Colon (tissue), 2 donors: ENCODE measurements around the gene TMEM184A.

Experiments used
- FAIRE-seq: peaks from 2 replicates; lab custom pipeline; 2012; peaks lifted over from hg19 to GRCh38; lab: Jason Lieb, UNC
- donor health status: control.
- donor health status: control.

Gene TMEM184A

DNA sequence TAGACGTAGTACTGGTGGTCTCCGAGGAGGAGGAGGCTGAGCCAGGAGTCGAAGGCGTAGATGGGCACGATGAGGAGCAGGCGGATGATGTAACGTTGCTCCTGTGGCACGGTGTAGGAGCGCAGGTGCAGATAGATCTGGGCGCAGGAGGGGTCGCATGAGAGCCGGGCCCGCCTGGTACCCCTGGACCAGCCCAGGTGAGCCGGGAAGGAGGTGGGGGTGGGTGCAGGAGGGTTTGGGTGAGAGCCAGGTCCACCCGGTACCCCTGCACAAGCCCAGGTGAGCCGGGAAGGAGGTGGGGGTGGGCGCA, 5.2 kb downstream of the TMEM184A start:
- no peak for FAIRE-seq

DNA sequence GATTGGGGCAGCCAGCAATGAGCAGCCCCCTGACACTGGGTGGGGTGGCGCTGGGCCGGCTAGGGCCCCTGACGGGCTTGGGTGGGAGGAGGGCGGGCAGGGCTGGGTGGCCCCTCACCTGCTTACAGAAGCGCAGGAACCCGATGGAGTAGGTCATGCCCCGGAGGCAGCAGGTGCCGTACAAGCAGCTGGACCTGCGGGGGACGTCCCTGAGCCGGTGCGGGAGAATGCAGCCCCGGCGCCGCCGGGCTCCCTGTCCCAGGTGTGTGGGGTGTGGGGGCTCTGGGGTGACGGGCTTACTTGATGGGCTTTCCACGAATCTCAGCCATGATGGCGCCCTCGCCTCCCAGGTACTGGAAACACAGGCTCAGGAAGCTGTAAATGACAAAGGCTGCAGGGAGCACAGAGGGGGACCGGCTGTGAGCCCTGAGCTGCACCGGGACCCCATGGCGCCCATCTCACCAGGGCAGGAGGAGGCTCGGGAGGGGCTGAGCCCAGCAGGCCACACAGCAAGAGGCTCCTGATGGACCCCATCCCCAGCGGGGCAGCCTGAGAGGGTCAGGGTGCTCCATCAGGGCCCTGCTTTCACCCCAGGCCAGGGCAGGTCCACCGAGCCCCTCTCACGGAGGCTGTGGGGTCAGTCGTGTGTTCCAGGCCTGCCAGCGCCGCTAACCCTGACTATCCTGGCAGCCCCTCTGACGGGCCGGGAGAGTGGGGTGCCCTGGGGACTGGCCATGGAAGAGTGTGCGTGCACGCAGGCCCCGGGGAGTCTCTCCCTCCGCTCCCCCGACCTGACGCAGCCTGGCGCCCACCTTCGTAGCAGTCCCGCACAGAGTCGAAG, 5.8 kb downstream of the TMEM184A start:
- FAIRE-seq = no peak

DNA sequence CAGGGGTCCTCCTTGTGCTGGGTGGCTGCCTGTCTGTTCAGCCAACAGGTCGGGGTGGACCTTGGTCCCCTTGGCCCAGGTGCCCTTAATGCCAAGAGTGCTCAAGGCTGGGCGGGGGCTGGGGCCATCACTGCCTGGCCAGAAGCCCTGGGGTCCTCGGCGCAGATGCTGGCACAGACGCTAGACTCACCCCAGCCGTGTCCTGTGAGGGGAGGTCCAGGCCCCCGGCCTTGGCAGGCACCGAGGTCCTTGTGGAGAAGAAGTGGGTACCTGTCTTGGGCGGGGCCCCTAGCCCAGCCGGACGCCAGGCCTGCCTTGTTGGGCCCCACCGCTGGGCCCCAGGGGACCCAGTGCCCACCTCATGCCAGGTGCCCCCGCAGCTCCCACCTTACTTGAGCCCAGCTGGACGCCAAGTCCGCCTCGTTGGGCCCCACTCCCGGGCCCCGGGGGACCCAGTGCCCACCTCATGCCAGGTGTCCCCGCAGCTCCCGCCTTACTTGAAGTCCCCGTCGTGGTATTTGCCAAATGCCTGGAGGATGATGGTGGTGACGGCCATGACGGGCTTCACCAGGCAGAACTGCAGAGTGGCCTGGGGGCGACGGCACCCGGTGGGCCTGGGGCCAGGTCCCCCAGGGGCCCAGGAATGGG, 6.5 kb downstream of the TMEM184A start:
- no peak for FAIRE-seq

DNA sequence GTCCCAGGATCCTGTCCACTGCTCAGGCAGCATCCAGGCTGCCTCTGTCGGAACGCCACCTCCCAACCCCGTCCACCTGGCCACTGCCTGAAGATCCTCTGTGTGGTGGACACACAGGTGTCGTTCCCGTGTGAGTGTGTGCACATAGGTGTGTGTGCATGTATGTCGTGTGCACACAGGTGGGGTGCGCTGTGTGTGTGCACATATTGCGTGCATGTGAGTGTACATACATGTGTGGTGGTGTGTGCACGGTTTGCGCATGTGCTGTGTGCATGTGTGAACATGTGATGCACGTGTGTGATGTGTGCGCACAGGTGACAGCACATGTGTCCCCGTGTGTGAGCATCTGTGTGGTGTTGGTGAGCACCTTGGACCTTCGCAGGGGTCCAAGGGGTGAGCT, 7.1 kb downstream of the TMEM184A start:
- FAIRE-seq = no peak

DNA sequence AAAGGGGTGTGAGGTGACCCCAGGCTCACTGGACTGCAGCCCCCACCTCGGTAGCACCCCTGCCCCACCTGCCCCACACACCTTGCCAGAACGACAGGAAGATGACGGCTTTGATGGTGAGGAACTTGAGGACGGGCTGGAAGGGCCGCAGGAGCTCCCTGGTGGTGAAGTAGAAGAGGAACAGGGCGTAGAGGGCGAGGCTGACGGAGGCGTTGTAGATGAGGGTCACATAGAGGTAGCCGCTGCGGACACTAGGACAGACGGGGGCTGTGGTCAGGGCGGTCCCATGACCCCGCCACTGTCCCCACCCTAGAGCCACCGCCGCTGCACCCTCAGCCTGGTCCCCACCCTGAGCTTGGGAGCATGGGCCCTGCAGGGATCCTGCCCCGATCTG, 7.6 kb downstream of the TMEM184A start:
- FAIRE-seq = no peak

DNA sequence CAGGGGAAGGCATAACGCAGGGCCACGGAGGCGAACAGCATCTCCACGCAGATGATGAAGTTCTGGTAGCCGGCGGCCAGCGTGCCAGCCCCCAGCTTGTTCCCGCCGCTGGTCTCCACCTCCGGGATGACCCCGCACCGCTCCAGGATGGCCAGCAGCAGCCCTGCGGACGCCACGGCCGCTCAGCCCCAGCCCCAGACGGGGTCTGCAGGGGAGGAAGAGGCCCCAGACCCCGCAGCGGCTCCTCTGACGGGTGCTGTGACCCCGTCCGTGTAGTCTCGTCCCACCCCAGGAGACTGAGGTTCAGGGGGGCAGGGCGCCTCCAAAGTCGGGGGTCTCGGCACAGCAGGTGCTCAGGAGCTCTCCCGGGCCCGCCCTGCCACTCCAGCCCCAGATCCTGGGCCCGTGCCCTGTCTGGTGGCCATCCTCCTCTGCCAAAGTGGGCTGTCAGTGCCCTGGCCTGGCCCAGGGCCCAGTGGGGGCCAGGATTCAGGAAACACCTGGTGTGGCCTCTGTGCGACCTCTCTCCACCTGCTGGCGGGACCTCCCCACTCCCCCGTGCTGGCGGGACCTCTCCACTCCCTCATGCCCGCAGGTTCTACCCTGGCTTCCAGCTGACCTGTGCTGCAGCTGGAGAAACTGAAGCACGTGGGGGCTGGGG, 8.1 kb downstream of the TMEM184A start:
- no peak for FAIRE-seq

DNA sequence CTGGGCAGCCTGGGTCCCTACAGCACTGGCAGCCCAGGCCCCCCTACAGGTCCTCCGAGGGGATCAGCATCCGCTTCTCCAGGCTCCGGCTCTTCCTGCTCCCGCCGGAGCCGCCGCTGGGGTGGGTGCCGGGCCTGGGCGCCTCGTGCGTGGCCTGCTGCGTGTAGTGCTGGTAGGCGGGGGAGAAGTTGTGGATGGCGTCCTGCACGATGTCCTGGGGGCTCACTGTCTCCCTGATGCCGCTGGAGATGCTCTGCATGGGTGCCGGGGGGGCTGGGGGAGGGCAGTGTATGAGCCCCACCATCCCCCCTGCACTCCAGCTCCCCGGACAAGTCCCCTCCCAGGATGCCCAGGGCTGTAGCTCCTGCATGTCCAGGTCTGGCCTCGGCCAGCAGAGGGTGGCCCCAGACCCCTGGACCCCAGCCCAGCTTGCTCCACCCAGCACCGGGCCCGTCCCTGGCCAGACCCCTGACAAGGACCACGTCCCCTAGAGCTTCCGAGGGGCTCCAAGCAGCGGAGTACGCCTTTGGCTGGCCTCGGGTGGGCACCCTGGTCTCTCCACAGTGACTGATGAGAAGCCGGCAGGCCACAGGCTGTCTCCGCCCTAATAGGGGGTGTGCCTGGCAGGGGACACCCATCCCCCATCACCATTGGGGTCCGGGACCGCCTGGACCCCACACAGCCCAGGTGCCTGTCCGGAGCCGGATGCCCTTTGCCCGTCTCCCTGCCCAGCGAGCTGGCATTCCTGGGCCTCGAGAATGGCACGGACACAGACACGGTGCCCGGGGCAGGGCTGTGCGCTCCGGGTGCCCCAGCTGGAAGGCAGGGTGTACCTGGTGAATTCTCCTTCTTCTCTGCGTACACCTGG, 8.9 kb downstream of the TMEM184A start:
- no peak for FAIRE-seq

DNA sequence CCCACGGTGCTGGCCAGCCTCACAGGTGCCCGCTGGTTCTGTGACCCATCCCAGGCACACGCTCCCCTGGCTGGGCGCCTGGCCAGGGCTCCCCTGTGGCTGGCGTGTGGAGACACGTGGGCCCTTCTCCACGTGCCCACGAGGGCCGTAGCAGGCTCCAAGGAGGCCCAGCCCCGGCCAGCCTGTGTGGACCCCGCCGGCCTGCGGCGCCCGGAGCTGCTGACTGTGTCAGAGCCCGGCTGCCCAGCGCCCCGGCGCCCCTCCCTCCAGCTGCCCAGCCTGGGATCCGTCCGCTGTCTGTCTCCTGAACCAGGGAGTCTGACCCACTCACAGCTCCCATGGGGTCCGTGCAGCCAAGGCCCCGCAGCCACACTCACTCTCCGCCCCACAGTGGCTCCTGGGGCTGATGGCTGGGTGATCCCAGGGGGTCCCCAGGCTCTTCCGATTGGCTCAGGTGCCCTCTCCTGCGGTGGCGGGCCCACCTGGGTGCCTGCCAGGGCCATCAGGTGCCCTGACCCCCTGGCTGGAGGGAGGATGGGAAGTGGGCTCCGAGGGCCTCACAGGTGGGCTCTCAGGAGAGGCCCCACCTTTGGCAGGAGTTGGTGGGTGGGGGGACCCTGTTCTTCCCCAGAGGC, 9.6 kb downstream of the TMEM184A start:
- no peak for FAIRE-seq

DNA sequence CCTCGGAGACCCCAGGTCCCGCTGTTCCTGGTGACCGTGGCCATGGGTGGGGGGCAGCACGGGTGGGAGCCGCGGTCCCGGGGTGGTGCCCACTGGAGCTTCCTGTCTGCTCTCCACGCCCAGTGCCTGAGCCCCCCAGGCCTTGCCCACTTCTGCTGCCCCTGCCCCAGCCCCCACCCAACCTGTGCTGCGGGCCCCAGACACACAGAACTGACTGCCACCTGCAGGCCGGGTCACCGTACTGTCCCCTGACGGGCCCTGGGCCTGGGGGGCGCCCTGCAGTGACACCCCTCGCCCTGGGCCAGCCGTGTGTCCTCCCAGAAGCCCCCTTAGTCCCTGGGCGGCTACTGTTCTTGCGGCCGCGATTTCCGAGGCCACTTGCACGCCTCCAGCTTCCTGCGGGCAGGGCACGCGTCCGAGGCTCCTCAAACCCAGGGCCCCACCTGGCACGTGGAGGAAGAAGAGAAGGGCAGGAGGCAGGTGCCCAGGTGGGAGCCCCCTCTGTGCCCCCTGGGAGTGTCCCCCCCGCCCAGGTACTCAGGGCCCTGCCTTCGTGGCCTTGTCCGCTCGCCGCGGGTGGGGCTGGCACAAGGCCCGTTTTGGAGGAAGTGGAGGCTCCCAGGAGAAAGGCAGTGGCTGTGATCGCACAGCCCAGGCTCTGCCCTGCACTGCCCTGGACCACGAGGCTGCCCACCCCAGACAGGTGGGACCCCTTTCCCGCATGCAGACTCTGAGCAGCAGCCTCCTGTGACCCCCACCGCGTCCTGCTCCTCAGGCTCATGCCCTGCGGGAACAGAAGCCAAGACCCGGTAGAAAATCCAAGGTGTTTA, 10.4 kb downstream of the TMEM184A start:
- FAIRE-seq = no peak

DNA sequence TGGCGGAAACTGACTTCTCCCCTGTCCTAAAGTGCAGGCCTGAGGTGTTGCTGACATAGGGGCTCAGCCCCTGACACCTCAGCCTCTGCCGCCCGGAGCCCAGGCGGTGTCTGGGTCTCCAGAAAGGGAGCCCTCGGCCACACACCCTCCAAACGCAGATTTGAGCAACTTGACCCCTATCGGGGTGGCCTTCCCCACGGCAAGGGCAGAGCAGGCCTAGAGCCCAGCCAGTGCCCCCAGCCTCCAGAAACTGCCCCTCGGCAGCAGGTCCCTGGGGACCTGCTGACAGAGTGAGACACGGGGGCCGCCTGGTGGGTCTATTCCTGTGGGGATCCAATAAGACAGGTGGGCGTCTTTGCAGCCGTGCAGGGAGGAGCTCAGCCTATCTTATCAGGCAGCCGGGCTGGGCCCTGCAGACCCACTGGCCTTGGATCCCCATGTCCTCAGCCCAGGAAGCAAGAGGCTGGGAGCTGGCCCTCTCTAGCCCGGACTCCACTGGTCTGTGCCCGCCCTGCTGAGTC, 11.0 kb downstream of the TMEM184A start:
- FAIRE-seq = no peak

DNA sequence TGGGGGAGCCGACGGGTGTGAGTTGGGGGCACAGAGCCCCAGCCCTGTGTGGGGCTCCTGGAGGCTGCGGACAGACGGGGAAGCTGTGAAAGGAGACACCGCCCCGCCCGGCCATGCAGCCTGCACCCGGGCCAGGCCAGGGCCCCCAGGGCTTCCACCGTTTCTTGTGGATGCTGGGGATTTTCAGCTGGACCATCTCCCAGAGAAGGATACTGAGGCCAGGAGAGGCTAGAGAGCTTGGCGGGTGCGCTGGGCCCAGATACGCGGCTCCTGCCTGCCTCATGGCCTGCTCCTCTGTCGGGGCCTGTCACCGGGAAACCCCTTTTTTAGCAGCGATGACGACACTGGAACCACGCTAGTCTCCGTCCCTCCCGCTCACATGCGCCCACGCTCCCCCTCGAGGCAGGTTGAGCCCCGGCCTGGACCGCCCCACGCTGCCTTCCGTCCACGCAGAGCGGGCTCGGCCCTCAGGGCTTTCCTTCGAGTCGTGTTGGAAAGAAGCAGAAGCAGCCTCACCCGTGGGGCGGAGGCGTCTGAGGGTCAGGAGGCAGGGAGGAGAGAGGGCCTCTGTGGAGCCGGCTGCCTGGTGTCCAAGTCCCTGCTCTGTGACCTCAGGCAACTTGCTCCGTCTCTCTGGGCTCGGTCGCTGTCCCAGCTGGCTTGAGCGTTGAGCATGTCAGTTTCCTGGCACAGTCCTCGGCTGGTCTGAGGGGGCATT, 11.7 kb downstream of the TMEM184A start:
- FAIRE-seq = no peak

DNA sequence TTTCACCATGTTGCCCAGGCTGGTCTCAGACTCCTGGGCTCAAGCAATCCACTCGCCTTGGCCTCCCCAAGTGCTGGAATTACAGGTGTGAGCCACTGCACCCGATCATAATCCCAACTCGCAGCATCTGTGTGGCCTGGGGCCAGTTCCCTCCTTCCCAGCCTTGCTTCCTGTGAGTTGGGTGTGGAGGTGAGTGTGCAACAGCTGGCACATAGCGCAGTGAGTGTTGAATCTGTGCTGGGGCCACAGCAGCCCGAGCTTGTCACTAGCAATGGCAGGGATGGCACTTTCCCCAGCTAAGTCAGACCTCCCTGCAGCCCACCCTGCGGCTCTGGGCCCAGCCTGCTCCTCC, 12.2 kb downstream of the TMEM184A start:
- no peak for FAIRE-seq

DNA sequence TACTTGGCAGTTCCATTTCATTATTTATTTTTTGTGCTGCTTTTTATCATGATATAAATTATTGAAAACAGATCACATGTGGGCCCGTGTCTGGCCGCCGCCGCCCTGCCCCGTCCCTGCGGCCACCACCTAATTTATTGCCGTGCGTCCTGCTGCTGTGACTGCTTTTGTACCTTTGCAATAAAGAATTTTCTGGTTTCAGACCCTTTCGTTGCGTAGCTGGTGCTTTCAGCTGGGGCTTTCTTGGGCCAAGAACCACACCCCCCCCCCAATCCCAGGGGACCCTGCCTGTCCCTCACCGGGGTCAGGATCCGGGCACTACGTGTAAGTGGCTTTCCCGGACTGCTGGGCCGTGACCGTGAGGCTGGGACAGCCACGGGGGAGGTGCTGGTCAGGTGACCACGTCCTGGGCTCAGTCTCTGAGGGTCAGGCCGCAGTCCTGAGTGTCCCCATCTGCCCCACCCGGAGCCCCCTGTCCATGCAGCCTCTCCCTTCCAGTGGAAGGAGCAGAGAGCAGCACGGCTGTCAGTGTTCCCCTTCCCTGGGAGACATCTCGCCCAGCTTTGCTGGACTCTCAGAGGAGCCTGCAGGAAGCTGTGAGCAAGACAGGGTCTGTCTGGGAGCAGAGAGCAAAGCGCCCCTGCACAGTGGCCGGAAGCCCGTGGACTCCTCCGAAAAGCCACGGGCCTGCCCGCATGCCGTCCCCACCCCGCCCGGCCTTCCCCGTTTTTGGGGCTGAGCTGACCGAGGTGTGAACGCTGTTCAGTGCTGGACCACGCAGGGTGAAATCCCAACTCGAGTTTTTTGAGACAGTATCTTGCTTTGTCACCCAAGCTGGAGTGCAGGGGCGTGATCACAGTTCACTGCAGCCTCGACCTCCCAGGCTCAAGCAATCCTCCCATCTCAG, 12.9 kb downstream of the TMEM184A start:
- no peak for FAIRE-seq

DNA sequence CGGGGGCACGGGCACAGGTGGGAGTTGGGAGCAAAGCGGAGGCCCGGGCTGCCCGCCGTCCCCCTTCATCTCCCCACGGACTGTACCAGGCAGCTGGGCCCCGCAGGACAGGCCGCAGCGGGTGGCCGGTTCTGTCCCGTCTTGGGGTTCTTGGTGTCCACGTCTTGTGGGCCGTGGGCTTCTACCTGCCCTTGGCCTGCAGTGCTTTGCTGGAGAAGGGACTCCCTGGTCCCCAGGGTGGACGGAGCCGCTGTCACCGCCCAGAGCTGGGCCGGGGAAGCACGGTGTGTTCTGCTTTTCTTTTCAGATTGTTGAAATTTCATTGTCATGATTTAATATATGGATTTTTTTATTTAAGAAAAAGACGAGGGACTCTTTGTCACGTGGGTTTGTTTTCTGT, 13.7 kb downstream of the TMEM184A start:
- FAIRE-seq = no peak

DNA sequence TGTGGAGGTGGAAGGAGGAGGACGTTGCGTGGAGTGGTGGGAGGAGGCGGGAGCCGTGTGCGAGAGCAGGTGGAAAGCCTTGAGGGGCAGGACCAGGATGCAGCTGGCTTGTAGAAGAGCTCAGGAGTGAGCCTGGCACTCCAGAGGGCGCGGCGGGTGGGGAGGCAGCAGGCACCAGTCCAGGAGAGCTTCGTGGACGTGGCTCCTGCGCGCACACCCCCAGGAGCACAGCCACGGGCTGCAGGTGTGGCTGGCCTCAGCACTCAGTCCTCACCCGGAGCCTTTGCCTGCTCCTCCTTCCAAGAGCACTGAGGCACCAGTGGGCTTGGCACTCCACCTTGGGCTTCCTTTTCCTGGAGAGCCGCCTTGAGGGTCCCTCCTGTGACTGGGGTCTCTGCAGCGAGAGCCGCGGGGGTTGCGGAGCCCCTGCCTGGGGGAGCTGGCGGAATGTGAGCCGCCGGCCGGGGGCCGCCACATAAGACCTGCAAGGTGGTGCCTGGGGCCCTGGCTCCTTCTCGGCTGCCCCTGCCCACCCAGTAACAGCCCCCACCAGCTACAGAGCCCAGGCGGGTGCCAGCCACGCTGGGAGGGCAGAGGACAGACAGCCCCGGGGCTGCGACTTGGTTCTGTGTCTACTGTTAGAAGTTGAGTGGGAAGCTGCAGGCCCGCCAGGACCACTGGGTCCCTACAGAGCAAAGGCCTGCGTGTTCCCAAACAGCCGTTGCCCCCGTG, 14.4 kb downstream of the TMEM184A start:
- no peak for FAIRE-seq

DNA sequence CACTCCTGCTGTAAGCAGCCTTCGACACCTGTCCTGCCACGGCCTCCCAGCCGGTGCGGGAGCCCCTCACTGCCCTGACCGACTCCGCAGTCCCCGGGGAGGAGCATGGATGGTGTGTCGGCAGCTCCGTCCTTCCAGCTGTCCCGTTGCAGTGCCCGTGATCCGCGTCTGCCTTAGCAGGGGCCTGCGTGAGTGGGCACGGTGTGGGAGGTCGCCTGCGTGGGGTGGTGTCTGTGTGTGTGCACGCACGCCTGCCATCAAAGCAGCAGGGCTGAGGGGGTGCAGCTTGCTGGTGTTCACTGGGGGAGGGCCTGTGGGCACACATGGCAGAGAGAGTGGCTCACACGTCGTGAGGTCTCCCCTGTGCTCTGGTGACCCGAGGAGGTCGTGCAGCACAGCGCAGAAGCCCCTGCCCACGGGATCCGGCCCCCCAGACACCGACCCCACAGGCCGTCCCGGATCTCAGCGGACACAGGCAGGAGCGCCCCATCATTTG, 15.2 kb downstream of the TMEM184A start:
- no peak for FAIRE-seq

DNA sequence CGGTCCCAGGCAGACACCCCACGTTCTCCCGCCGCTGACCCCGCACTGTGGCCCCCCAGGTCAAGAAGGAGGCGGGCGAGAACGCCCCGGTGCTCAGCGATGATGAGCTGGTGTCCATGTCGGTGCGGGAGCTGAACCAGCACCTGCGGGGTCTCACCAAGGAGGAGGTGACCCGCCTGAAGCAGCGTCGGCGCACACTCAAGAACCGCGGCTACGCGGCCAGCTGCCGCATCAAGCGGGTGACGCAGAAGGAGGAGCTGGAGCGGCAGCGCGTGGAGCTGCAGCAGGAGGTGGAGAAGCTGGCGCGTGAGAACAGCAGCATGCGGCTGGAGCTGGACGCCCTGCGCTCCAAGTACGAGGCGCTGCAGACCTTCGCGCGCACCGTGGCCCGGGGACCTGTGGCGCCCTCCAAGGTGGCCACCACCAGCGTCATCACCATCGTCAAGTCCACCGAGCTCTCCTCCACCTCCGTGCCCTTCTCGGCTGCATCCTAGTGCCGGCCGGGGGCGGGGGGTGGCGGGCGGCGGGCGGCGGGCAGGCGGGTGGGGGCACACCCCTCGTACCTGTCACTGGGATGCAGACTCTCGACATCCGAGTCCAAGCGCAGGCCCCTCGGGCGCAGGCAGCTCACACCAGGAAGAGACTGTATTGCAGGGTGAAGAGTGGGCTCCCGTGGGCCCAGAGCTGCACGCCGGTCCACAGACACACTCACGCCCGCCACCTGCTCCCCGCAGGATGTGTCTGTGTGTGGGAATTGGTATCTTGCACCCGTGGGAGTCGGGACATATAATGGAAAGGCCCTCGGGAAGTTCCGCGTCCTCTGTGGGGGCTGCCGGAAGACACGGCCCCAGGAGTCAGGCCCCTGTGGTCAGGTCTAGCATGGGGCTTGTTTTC, 15.9 kb downstream of the TMEM184A start:
- no peak for FAIRE-seq
